HG02970 (cell line): Measurements from ENCODE around the gene GDPD5.

Experiments
- ATAC-seq: cut with Tn5 transposase; IDR thresholded peaks from one replicate; pipeline ENCODE4 v1.9.1; 2021; ENCODE audit warnings: mild to moderate bottlenecking, moderate library complexity, moderate number of reproducible peaks; ENCODE audit not compliant: unreplicated experiment, low FRiP score

GDPD5 gene, protein sequence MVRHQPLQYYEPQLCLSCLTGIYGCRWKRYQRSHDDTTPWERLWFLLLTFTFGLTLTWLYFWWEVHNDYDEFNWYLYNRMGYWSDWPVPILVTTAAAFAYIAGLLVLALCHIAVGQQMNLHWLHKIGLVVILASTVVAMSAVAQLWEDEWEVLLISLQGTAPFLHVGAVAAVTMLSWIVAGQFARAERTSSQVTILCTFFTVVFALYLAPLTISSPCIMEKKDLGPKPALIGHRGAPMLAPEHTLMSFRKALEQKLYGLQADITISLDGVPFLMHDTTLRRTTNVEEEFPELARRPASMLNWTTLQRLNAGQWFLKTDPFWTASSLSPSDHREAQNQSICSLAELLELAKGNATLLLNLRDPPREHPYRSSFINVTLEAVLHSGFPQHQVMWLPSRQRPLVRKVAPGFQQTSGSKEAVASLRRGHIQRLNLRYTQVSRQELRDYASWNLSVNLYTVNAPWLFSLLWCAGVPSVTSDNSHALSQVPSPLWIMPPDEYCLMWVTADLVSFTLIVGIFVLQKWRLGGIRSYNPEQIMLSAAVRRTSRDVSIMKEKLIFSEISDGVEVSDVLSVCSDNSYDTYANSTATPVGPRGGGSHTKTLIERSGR

GRCh38 chr11:75525433-75526191 is at the start of gene GDPD5:
Gene GDPD5, minus strand, starts transcription at chr11:75525941. Its CDS starts 48,206 bp downstream, at chr11:75477735.
- peak; percentile 84 for ATAC-seq

- ATAC-seq, result no peak
Measured at GRCh38 chr11:75574698-75575602, 49.2 kb upstream of the GDPD5 start.

DNA sequence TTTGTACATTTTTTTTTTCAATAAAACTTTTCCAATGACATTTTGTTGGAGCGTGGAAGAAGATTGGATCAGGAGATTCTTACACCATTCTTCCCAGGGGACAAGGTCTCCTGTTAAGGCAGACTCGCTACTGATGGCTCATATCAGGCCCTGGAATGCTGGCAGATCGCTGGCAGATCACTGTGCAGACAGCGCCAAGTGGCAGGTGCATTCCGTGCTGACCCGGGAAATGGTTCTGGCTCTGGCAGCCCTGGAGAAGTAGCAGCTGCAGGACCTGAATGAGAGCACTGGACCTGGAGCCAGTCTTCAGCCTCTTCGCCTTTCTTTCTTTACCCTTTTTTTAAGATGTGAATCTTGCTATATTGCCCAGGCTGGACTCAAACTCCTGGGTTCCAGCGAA is 47.0 kb upstream of the GDPD5 start:
- no peak for ATAC-seq

GRCh38 chr11:75571625-75572024 is 45.9 kb upstream of the GDPD5 start:
- no peak for ATAC-seq

GRCh38 chr11:75570559-75571139 is 44.9 kb upstream of the GDPD5 start:
- ATAC-seq, result no peak

DNA sequence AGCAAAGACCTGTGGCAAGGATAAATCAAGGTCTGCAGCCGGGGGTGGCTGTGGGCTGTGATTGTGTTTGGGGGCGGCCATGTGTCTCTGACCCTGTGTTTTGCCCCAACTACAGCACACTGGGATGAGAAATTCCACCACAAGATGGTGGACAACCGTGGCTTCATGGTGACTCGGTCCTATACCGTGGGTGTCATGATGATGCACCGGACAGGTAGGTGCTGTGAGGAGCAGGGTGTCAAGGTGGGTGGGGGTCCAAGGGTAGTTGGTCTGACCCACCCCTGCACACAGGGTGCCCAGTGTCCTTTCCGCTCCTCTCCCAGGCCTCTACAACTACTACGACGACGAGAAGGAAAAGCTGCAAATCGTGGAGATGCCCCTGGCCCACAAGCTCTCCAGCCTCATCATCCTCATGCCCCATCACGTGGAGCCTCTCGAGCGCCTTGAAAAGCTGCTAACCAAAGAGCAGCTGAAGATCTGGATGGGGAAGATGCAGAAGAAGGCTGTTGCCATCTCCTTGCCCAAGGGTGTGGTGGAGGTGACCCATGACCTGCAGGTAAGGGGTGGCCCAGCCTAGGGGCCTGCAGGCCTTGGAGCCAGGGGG is 43.0 kb upstream of the GDPD5 start:
- ATAC-seq, result no peak

- no peak for ATAC-seq
Measured at GRCh38 chr11:75567971-75568370, 42.2 kb upstream of the GDPD5 start.

GRCh38 chr11:75566763-75567279 is 41.1 kb upstream of the GDPD5 start:
- ATAC-seq, result no peak

DNA sequence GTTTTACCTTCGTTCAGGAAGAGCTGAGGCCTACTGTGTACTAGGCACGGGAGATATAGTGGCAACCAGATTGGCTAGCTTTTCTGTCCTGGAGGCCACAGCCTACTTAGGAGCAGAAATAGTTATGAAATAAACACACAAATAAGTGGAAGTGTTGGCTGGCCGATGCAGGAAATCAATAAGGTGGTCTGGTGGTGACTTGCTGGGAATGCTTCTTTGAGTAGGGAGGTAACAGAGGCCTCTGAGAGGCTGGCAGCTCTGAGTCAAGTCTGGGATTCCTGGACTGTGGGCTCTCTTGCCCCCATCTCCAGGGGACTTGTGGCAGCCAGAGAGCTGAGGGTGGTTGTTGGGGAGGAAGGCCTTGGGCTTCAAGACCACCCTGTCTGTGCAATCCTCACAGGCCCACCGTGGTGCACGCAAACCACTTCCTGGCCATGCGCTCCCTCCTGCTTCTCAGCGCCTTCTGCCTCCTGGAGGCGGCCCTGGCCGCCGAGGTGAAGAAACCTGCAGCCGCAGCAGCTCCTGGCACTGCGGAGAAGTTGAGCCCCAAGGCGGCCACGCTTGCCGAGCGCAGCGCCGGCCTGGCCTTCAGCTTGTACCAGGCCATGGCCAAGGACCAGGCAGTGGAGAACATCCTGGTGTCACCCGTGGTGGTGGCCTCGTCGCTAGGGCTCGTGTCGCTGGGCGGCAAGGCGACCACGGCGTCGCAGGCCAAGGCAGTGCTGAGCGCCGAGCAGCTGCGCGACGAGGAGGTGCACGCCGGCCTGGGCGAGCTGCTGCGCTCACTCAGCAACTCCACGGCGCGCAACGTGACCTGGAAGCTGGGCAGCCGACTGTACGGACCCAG is 40.4 kb upstream of the GDPD5 start:
- ATAC-seq, result no peak

GRCh38 chr11:75565221-75565814 is 39.6 kb upstream of the GDPD5 start:
- no peak for ATAC-seq

GRCh38 chr11:75563978-75564552 is 38.3 kb upstream of the GDPD5 start:
- ATAC-seq, result no peak

DNA sequence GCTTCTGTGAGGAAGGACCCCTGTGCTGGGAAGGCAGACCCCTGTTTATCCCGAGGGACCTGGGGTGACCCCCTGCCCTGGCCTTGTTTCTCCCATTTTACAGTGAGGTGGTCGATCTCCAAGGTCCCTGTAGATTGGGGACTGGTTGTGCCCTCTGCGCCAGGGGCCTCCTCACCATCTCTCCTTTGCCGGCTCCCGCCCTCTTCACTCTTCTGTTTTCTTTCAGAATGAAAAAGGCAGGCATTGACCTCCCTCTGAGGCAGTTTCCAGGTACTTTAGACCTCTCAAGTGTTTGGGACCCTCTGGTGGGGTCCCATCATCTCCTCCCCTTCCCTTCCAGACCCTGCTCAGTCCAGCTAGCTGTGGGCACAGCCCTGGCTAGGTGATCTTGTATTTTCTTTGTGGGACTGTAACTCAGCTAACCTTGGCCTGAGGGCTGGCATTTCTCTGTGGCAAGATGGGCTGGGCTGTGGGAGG is 37.8 kb upstream of the GDPD5 start:
- ATAC-seq, result no peak

DNA sequence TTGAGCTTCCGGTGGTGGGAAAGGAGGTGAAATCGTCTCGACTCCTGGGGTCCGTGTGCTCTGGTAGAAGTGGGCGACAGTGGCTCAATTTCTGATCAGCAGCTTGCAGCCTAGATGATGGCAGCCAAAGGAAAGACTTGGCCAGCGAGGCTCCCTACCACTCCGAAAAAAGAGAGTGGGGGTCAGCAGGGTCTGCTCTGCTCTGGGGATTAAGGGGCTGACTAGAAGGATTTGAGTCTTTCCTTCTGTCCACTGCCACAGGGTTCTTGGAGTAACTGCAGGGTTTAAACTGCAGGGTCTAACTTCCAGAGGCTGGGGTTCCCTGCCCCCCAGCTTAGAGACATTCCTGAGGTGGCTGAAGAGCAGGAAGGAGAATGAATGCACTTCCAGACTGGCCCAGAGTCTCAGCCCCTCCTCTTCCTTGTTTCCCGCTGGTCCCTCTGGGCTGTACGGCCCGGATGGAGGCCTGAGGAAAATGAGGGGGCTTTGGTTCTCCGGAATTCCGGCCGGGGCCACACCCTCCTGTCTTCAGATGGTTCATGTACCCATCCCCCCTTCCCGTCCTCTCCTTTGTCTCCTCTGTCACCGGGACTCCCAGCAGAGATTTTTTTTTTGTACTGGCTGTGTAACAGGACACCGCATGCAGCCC is 37.2 kb upstream of the GDPD5 start:
- no peak for ATAC-seq

GRCh38 chr11:75562048-75562835 is 36.5 kb upstream of the GDPD5 start, which contains the start of gene SERPINH1:
Gene SERPINH1, plus strand, starts transcription at chr11:75562253. Its CDS starts 4,097 bp downstream, at chr11:75566350.
- ATAC-seq, result peak; percentile 58

GRCh38 chr11:75561426-75562047 is 35.8 kb upstream of the GDPD5 start:
- ATAC-seq, result no peak

GRCh38 chr11:75560644-75561043 is 34.9 kb upstream of the GDPD5 start:
- ATAC-seq, result no peak
